A673 (cell line): Measurements from ENCODE around the gene BTBD9. TPM values are rescaled to one million over a fixed set of nuclear protein-coding genes. Genes with fewer than 3 reads are reported as not detected.

Source experiments
- BruUV-seq: library from RNA; stranded (reverse); fragments of 400-500 nt; replicated peaks from 2 replicates; lab custom pipeline; 2021; lab: Mats Ljungman, UMichigan
- CTCF ChIA-PET: fragments of 300-600 bp; sonication (Branson Sonifier 250); formaldehyde crosslinking; loops from one replicate; lab custom pipeline; 2022; ENCODE audit warnings: antibody characterized with exemption; lab: Charles Lee
- POLR2A ChIA-PET: fragments of 300-600 bp; sonication (Branson Sonifier 250); formaldehyde crosslinking; loops from one replicate; lab custom pipeline; 2022; ENCODE audit warnings: antibody characterized with exemption; ENCODE audit not compliant: low non-redundant PET; lab: Charles Lee
- DNase-seq: peaks from one replicate; pipeline ENCODE4 v3.0.0-alpha.2; 2015; ENCODE audit warnings: low spot score
- H3K27ac ChIP-seq: fragments of 200-600 bp; sonication (generic); 2 replicates; pipeline ENCODE4 v1.5.1; 2016; ENCODE audit warnings: mixed run types, low read depth, mild to moderate bottlenecking, mixed read lengths, antibody characterized with exemption, low read length; ENCODE audit not compliant: poor library complexity, severe bottlenecking
- H3K27me3 ChIP-seq: fragments of 200-600 bp; sonication (generic); replicated peaks from 2 replicates; pipeline ENCODE4 v1.6.1; 2017; ENCODE audit warnings: mixed run types, low read depth, mild to moderate bottlenecking, mixed read lengths, antibody characterized with exemption, low read length; ENCODE audit not compliant: insufficient read depth, poor library complexity
- H3K36me3 ChIP-seq: fragments of 200-600 bp; sonication (generic); 2 replicates; pipeline ENCODE4 v1.6.1; 2016; ENCODE audit warnings: mixed run types, mild to moderate bottlenecking, mixed read lengths, antibody characterized with exemption, low read length; ENCODE audit not compliant: insufficient read depth, poor library complexity, severe bottlenecking
- H3K4me1 ChIP-seq: fragments of 200-600 bp; sonication (generic); 2 replicates; pipeline ENCODE4 v1.6.1; 2017; ENCODE audit warnings: mixed run types, mild to moderate bottlenecking, mixed read lengths, antibody characterized with exemption, low read length; ENCODE audit not compliant: insufficient read depth, poor library complexity, severe bottlenecking
- H3K4me3 ChIP-seq: fragments of 200-600 bp; sonication (generic); 2 replicates; pipeline ENCODE4 v1.5.1; 2016; ENCODE audit warnings: low read depth, mixed run types, mild to moderate bottlenecking, mixed read lengths, low read length; ENCODE audit not compliant: poor library complexity, severe bottlenecking
- H3K9me3 ChIP-seq: fragments of 200-600 bp; sonication (generic); 2 replicates; pipeline ENCODE4 v1.6.1; 2016; ENCODE audit warnings: mixed run types, low read depth, mild to moderate bottlenecking, mixed read lengths, antibody characterized with exemption, low read length; ENCODE audit not compliant: poor library complexity, severe bottlenecking
- EZH2 ChIP-seq: fragments of 200-600 bp; sonication (generic); IDR thresholded peaks from 2 replicates; pipeline ENCODE4 v1.6.1; 2017; ENCODE audit warnings: borderline replicate concordance, low read depth, mild to moderate bottlenecking, mixed read lengths, antibody characterized with exemption, low read length; ENCODE audit not compliant: poor library complexity, severe bottlenecking
- intact Hi-C: fragments of 100-400 bp; cut with micrococcal nuclease; formaldehyde crosslinking; loops from one replicate; pipeline ENCODE4 v1.10.0; 2022; ENCODE audit not compliant: unreplicated experiment
- total RNA-seq: library from RNA; stranded (reverse); gene quantifications from 2 replicates; pipeline ENCODE4 v1.2.3, GENCODE V29; 2021
- TF ChIP-seq, protein P1 (sequence below): fragments of 300-800, 200-600 bp; sonication (generic); conservative IDR thresholded peaks from 2 replicates; pipeline ENCODE4 v1.5.1; 2017; ENCODE audit warnings: low read depth, mild to moderate bottlenecking, antibody characterized with exemption, low read length, moderate library complexity, mixed read lengths

BTBD9 gene
- total RNA-seq, 1 experiment from 2014 or later: 8.0 TPM

DNA sequence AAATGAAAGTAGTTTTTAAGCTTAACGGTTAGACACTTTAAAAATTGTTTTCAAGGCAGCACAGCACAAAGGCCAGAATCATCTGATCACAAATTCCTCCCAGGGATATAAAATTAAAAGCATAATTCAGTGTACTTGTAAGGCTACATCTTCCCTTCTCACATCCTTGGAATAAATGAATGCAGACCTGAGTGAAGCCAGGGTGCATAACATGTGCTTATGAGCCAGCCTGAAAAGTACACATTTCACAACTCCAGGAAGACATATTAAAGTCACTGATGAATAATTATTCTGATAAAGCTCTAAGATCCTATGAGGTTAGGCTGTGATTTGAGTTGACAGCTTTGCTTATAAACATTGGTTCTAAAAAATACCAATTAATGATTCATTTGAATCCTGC is 163.6 kb downstream of the BTBD9 start:
- DNase-seq: no peak
- intact Hi-C loops: no loop called here
- Histone ChIP-seq H3K4me3 (no peak overlapping the region), H3K36me3 (no peaks in the 10 kb centered on the region), H3K9me3 (no peaks in the 10 kb centered on the region), H3K4me1 (peaks cover 19% of the 10 kb centered on the region), H3K27me3 (no peaks in the 10 kb centered on the region), H3K27ac (no peak overlapping the region)
- CTCF ChIA-PET: no interaction called here
- POLR2A ChIA-PET: no interaction called here
- TF ChIP-seq, protein P1, sequence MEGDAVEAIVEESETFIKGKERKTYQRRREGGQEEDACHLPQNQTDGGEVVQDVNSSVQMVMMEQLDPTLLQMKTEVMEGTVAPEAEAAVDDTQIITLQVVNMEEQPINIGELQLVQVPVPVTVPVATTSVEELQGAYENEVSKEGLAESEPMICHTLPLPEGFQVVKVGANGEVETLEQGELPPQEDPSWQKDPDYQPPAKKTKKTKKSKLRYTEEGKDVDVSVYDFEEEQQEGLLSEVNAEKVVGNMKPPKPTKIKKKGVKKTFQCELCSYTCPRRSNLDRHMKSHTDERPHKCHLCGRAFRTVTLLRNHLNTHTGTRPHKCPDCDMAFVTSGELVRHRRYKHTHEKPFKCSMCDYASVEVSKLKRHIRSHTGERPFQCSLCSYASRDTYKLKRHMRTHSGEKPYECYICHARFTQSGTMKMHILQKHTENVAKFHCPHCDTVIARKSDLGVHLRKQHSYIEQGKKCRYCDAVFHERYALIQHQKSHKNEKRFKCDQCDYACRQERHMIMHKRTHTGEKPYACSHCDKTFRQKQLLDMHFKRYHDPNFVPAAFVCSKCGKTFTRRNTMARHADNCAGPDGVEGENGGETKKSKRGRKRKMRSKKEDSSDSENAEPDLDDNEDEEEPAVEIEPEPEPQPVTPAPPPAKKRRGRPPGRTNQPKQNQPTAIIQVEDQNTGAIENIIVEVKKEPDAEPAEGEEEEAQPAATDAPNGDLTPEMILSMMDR: no peak
- no peak for TF ChIP-seq EZH2
- BruUV-seq: no TSS peak

DNA sequence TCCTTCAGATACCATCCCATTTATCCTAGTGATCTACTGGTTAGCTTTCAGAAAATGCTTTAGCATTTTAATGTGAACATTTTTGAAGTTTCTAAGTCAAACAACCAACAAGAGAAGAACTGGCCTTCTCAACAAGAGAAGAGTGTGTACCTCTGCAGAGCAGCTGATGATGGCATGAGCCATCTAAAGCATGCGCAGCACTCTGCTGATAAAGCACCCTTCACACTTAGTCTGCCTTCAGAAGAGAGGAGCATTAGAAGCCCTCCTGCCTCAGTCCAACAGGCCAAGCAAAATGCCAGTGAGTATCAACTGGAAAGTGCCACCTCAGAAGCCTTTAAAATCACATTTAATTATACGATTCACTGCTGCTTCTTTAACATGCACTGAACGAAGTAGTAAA is 169.2 kb downstream of the BTBD9 start:
- no peak for DNase-seq
- H3K4me3 ChIP-seq: no peak overlapping the region
- H3K4me1 ChIP-seq: no peaks in the 10 kb centered on the region
- H3K27ac ChIP-seq: no peak overlapping the region
- ChIA-PET POLR2A (no interaction called here), CTCF (no interaction called here)
- H3K27me3 ChIP-seq: no peaks in the 10 kb centered on the region
- TF ChIP-seq EZH2: no peak
- TF ChIP-seq, protein P1: no peak
- no peaks in the 10 kb centered on the region for H3K36me3 ChIP-seq
- no TSS peak for BruUV-seq
- no peaks in the 10 kb centered on the region for H3K9me3 ChIP-seq
- intact Hi-C loops: no loop called here

DNA sequence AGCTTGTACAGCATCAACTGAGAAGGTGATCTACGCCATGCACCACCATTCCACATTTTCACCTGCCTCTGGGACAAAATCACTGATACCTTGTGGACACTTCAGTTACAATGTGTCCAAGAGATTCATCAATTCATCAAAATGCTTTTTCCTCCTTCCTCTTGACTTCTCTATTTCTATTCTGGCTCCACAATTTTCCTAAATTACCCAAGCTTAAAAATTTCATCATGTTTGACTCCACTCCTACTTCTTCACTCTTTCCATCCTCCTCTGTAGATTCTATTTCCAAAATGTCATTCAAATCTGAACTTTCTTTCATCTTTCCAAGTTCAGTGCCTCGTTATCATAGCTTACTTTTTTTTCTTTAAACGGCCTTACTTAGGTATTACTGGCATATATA is 172.2 kb downstream of the BTBD9 start:
- H3K4me3 ChIP-seq: no peak overlapping the region
- TF ChIP-seq, protein P1: no peak
- TF ChIP-seq EZH2: no peak
- H3K9me3 ChIP-seq: no peaks in the 10 kb centered on the region
- DNase-seq: no peak
- POLR2A ChIA-PET: no interaction called here
- no peaks in the 10 kb centered on the region for H3K27me3 ChIP-seq
- intact Hi-C loops: no loop called here
- H3K27ac ChIP-seq: no peak overlapping the region
- no peaks in the 10 kb centered on the region for H3K36me3 ChIP-seq
- H3K4me1 ChIP-seq: no peaks in the 10 kb centered on the region
- CTCF ChIA-PET: no interaction called here
- no TSS peak for BruUV-seq
